Breast epithelium (tissue), 3 donors: ENCODE results near the gene WWOX.

Source experiments
- POLR2A ChIP-seq: fragments of 450-650 bp; IDR thresholded peaks from one replicate; pipeline ENCODE4 v1.6.1; 2016; ENCODE audit warnings: antibody characterized with exemption, mild to moderate bottlenecking, moderate library complexity
- POLR2AphosphoS5 ChIP-seq, 3 donors: sonication (generic); formaldehyde crosslinking; IDR thresholded peaks; one replicate each; pipeline ENCODE4 v1.6.1; 2017; ENCODE audit warnings: antibody characterized with exemption in 3 of 3
- TF ChIP-seq, protein P1 (sequence below), 3 donors: fragments of 450-650 bp; IDR thresholded peaks; one replicate each; pipeline ENCODE4 v1.5.1; 2016 to 2017; ENCODE audit warnings: antibody characterized with exemption in 3 of 3, mild to moderate bottlenecking in 3 of 3, moderate library complexity in 3 of 3

DNA sequence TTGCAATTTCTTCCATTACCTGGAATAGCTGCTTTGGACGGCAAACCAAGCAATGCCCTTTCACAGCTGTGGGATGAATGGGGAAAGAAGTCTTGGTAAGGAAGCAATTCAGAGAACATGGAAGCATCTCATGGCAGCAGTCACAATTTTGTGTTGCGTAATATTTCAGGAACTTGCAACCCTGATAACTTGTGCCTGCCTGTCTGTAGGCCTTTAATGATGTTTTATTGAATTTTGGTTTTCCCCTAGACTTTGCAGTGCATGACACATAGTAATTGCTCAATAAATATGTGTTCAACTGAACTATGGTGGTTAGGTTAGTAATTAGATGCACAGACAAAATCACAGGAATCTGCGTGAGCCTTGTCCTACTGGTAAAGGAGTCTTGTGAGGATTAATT is 439.5 kb downstream of the WWOX start:
- TF ChIP-seq, protein P1, sequence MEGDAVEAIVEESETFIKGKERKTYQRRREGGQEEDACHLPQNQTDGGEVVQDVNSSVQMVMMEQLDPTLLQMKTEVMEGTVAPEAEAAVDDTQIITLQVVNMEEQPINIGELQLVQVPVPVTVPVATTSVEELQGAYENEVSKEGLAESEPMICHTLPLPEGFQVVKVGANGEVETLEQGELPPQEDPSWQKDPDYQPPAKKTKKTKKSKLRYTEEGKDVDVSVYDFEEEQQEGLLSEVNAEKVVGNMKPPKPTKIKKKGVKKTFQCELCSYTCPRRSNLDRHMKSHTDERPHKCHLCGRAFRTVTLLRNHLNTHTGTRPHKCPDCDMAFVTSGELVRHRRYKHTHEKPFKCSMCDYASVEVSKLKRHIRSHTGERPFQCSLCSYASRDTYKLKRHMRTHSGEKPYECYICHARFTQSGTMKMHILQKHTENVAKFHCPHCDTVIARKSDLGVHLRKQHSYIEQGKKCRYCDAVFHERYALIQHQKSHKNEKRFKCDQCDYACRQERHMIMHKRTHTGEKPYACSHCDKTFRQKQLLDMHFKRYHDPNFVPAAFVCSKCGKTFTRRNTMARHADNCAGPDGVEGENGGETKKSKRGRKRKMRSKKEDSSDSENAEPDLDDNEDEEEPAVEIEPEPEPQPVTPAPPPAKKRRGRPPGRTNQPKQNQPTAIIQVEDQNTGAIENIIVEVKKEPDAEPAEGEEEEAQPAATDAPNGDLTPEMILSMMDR (IDR thresholded peaks at IDR 0.05), result no peak
- no peak for TF ChIP-seq POLR2A
- no peak for TF ChIP-seq POLR2AphosphoS5 (IDR thresholded peaks at IDR 0.05)
